ENCODE data around the gene ZNF91.
"Not testable (repeated sequence)": the region's sequence is repeated elsewhere in the genome, so short reads cannot be mapped to it uniquely, and the experiment has no call there.

ZNF91 gene

DNA sequence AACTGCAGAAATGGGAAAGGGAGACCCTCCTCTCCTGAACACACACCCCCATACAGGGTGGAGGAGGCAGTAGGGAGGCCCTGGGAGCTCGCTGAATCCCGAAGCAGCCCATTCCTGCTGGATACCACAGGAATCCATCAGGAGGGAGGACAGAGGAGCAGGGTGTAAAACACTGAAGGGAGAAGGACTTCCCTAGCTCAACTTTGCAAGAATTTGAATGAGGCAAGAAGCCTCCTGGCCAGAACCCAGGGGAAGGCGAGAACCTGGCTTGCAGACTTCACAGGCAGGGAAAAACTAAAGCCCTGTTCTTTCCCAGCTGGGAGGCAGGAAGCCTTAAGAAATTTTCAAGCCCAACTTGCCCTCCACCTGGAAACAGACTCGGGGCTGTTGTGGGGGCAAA is 43.5 kb downstream of the ZNF91 start:
- no peak for TF ChIP-seq CTCF (IDR thresholded peaks at IDR 0.05; ENCODE audit: insufficient read depth, missing control alignments)
- FAIRE-seq (no peak), DNase-seq (ENCODE audit: insufficient read length, low spot score) (no peak)

- no peak for FAIRE-seq
- no peak for TF ChIP-seq CTCF (IDR thresholded peaks at IDR 0.05; ENCODE audit: insufficient read depth, missing control alignments)
Observed at GRCh38 chr19:23346696-23347095, 48.6 kb downstream of the ZNF91 start.

DNA sequence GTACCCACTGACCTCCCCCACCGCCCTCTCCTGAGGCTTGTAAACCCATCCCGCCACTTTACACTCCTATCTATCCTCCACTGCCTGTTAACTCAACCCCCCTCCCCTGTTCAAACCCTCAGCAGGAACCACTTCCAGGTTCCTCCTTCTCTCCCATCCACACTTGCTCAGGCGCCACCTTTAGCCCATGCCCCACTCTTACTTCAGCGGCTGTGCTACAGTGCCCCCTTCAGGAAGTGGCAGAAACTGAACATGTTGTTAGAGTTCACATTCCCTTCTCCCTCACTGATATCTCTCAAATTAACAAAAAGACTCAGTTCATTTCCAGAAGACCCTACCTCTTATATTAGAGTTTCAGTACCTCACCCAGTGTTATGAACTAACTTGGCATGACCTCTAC is 49.4 kb downstream of the ZNF91 start:
- no peak for FAIRE-seq
- DNase-seq (ENCODE audit: insufficient read length, low spot score): no peak
- TF ChIP-seq CTCF (IDR thresholded peaks at IDR 0.05; ENCODE audit: insufficient read depth, missing control alignments): no peak

More at GRCh38 chr19:23346696-23347095, 48.6 kb downstream of the ZNF91 start:
- DNase-seq (ENCODE audit: insufficient read length, low spot score): no peak

GRCh38 chr19:23343434-23344010 is 51.7 kb downstream of the ZNF91 start:
- no peak for DNase-seq (ENCODE audit: insufficient read length, low spot score)
- peak; percentile 11 for FAIRE-seq
- TF ChIP-seq CTCF (IDR thresholded peaks at IDR 0.05; ENCODE audit: insufficient read depth, missing control alignments): no peak

GRCh38 chr19:23328211-23328610 is 67.1 kb downstream of the ZNF91 start:
- FAIRE-seq (no peak), DNase-seq (ENCODE audit: insufficient read length, low spot score) (no peak)
- TF ChIP-seq CTCF (IDR thresholded peaks at IDR 0.05; ENCODE audit: insufficient read depth, missing control alignments): no peak

DNA sequence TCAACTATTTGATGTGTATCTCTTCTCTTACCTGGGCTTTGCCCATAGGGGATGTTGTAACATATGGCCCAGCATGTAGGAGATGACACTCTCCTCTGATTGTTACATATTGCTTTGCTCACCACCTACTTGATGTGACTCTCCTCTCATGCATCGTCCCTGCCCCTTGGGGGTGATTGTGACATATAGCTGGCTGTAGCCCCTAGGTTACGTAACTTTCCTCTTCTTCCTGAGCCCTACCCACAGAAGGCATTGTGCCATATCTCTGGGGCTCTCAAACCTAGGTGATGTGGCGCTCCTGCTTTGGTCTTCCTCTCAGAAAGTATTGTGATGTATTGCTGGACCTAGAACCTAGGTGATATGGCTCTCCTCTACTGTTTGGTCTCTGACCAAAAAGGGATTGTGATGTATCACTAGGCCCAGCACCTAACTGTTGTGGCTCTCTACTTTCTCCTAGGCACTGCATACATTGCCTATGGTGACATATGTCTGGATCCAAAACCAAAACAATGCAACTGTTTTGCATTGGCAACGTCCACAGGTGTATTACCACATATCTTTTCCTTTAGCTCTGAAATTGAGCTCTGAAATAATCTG is 73.2 kb downstream of the ZNF91 start:
- DNase-seq (ENCODE audit: insufficient read length, low spot score) (no peak), FAIRE-seq (no peak)
- TF ChIP-seq CTCF (IDR thresholded peaks at IDR 0.05; ENCODE audit: insufficient read depth, missing control alignments): no peak

DNA sequence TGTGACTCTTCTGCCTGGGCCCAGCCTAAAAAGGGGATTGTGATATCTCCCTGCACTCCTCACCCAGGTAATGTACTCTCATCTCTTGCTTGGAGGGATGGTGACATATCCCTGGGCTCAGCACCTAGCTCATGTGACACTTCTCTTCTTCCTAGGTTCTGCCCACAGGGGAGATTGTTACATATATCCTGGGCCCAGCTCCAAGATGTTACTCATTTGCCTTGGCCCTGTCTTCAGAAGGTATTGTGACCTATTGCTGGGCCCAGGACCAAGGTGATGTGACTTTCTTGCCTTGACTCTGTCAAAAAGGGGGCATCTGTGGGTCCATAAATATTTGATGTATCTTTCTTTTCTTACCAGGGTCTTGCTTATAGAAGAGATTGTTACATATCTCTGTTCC is 73.9 kb downstream of the ZNF91 start:
- DNase-seq (ENCODE audit: insufficient read length, low spot score): not testable (repeated sequence)

DNA sequence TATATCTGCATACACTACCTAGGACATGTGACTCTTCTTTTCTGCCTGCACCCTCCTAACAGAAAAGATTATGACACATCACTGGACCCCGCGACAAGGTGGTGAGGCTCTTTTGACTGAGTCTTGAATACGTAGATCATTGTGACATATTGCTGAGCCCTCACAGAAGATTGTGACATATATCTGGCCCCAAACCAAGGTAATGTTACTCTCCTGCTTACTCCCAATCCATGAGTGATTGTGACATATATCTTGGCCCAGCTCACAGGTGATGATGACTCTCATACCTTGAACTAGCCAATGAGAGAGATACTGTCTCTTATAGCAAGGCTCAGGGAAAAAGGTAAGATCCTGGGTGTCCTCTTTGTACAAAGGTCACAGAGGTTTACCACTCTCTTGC is 75.7 kb downstream of the ZNF91 start:
- not testable (repeated sequence) for DNase-seq (ENCODE audit: insufficient read length, low spot score); FAIRE-seq

More for the DNA sequence above, 73.9 kb downstream of the ZNF91 start:
- not testable (repeated sequence) for FAIRE-seq

DNA sequence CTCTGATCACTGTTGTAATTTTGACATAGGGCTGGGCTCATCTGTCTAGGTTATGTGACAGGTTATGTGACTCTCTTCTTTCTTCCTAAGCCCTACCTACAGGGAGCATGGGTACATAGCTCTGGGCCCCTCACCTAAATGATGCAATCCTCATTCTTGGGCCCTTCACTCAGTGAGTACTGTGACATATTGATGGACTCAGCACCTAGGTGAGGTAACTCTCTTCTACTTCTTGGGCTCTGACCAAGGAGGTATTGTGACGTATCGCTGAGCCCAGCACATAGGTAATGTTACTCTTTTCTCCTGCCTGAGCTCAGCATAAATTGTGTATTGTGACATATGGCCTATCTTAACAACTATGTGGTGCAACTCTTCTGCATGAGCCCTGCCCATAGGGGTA is 76.3 kb downstream of the ZNF91 start:
- DNase-seq (ENCODE audit: insufficient read length, low spot score); FAIRE-seq: not testable (repeated sequence)
